HepG2 (cell line): ENCODE data around the gene CHAF1A. TPM values are rescaled to one million over a fixed set of nuclear protein-coding genes. Genes with fewer than 3 reads are reported as not detected.
A peak's percentile ranks its signal among the peaks of the same experiment; 100 is the strongest.

Experiments
- ATAC-seq: fragments of 200-7000 bp; cut with Tn5 transposase; 3 replicates; pipeline ENCODE4 v1.9.1; 2020; ENCODE audit warnings: mild to moderate bottlenecking, moderate library complexity
- BruUV-seq: library from RNA; stranded (reverse); fragments of 400-500 nt; replicated peaks from 2 replicates; lab custom pipeline; 2021; lab: Mats Ljungman, UMichigan
- CTCF ChIA-PET: fragments of 300-600 bp; formaldehyde crosslinking; extraction: SDS; loops from one replicate; lab custom pipeline; 2021; ENCODE audit warnings: low total read pairs, inconsistent platforms, low intra/inter-chr PET ratio; lab: Yijun Ruan, JAX
- POLR2A ChIA-PET: fragments of 350-600 bp; sonication (Branson Sonifier 250); formaldehyde crosslinking; loops from one replicate; lab custom pipeline; 2020; ENCODE audit warnings: antibody characterized with exemption, inconsistent platforms; lab: Yijun Ruan, JAX
- DNase-seq: peaks from one replicate; pipeline ENCODE4 v3.0.0-alpha.2; 2015; ENCODE audit warnings: low spot score
- FAIRE-seq: peaks from 3 replicates; lab custom pipeline; 2011; peaks lifted over from hg19 to GRCh38; lab: Jason Lieb, UNC
- H2AFZ ChIP-seq: one replicate; pipeline ENCODE4 v1.6.1; 2011; ENCODE audit warnings: low read length, inconsistent platforms
- H3K27ac ChIP-seq: fragments of 300-600 bp; 3 replicates; pipeline ENCODE4 v1.8.0; 2011; ENCODE audit warnings: mixed run types, mild to moderate bottlenecking, mixed read lengths, low read length, inconsistent platforms; ENCODE audit not compliant: insufficient read depth; ENCODE audit errors: extremely low read length
- H3K27me3 ChIP-seq, 2 experiments: fragments of 200-600 bp in 1 of 2; 2 replicates in 1 of 2; 3 replicates in 1 of 2; pipeline versions ENCODE4 v1.6.0 to v1.8.0; 2011; ENCODE audit warnings: low read length in 2 of 2, mild to moderate bottlenecking in 2 of 2, moderate library complexity in 2 of 2, inconsistent platforms in 1 of 2; ENCODE audit not compliant: insufficient read depth in 2 of 2, control insufficient read depth in 1 of 2
- H3K36me3 ChIP-seq, 2 experiments: fragments of 200-600 bp in 1 of 2; replicated peaks in 1 of 2; 2 replicates in 1 of 2; 3 replicates in 1 of 2; pipeline versions ENCODE4 v1.5.1 to v1.8.0; 2011; ENCODE audit warnings: low read length in 2 of 2, inconsistent platforms in 1 of 2; ENCODE audit not compliant: insufficient read depth in 2 of 2, control insufficient read depth in 1 of 2
- H3K4me1 ChIP-seq: 2 replicates; pipeline ENCODE4 v1.5.1; 2012; ENCODE audit warnings: low read length, inconsistent platforms; ENCODE audit not compliant: insufficient read depth
- H3K4me2 ChIP-seq: 2 replicates; pipeline ENCODE4 v1.6.0; 2011; ENCODE audit warnings: low read depth, low read length, inconsistent platforms
- H3K4me3 ChIP-seq, 3 experiments: fragments of 200-600 bp in 1 of 3; sonication (generic), shearing (Covaris generic) in 1 of 3; replicated peaks in 1 of 3; 2 replicates each; pipeline ENCODE4 v1.5.1; 2011 to 2016; ENCODE audit warnings: low read length in 3 of 3, inconsistent platforms in 2 of 3, low read depth in 2 of 3, mild to moderate bottlenecking in 2 of 3, control low read depth in 1 of 3, mixed read lengths in 1 of 3; ENCODE audit not compliant: insufficient read depth in 1 of 3
- H3K79me2 ChIP-seq: one replicate; pipeline ENCODE4 v1.6.1; 2011; ENCODE audit warnings: low read length, inconsistent platforms; ENCODE audit not compliant: insufficient read depth
- H3K9ac ChIP-seq: 2 replicates; pipeline ENCODE4 v1.6.0; 2011; ENCODE audit warnings: mild to moderate bottlenecking, low read depth, low read length, inconsistent platforms; ENCODE audit not compliant: insufficient read depth
- H3K9me3 ChIP-seq: 2 replicates; pipeline ENCODE4 v1.5.1; 2012; ENCODE audit warnings: mild to moderate bottlenecking, low read length
- H4K20me1 ChIP-seq: 2 replicates; pipeline ENCODE4 v1.6.0; 2011; ENCODE audit warnings: inconsistent platforms, mild to moderate bottlenecking, low read length, moderate library complexity; ENCODE audit not compliant: insufficient read depth
- ZNF33A ChIP-seq: sonication (generic); formaldehyde crosslinking; IDR thresholded peaks from 2 replicates; pipeline ENCODE4 v1.5.1; 2020; ENCODE audit warnings: missing genetic modification reagents, mild to moderate bottlenecking, moderate library complexity, borderline replicate concordance
- WGBS: methylation state at CpG from one replicate; pipeline ENCODE4 v1.1.6; 2017; ENCODE audit warnings: low lambda C conversion rate; 5-methylcytosine and 5-hydroxymethylcytosine counted together
- in situ Hi-C: cut with HindIII; loops from 2 replicates; pipeline ENCODE4 v1.10.0; 2017; ENCODE audit warnings: low pct_unique_long_range_greater_than_20kb; ENCODE audit not compliant: extremely low pct_ligation_motif_present
- intact Hi-C: fragments of 100-400 bp; cut with micrococcal nuclease; formaldehyde crosslinking; loops from one replicate; pipeline ENCODE4 v1.10.0; 2022; ENCODE audit not compliant: unreplicated experiment
- polyA plus RNA-seq, 8 experiments: library from polyadenylated mRNA; depleted of rRNA in 3 of 8; stranded (reverse) in 7 of 8; unstranded in 1 of 8; fragments of >200 nt; fragmentation: Illumina TruSeq in 4 of 8; extraction: Trizol in 4 of 8; gene quantifications; 2 replicates each; pipeline versions ENCODE4 v1.2.1 to v1.2.3, GENCODE V29; 2011 to 2016; ENCODE audit warnings: low read depth in 4 of 8, missing spikeins in 1 of 8, mixed read lengths in 1 of 8; ENCODE audit not compliant: insufficient read depth in 1 of 8
- total RNA-seq, 5 experiments: library from RNA; depleted of rRNA; stranded (reverse); fragments of >200 nt; fragmentation: Illumina TruSeq; extraction: Trizol; gene quantifications; 2 replicates each; pipeline ENCODE4 v1.2.3, GENCODE V29; 2016; ENCODE audit warnings: low read depth in 1 of 5
- TF ChIP-seq, protein P1 (sequence below): sonication (generic); formaldehyde crosslinking; IDR thresholded peaks from 2 replicates; pipeline ENCODE4 v1.5.1; 2020; ENCODE audit warnings: mild to moderate bottlenecking, missing genetic modification reagents, moderate library complexity
- TF ChIP-seq, protein P2 (sequence below): sonication (generic); formaldehyde crosslinking; IDR thresholded peaks from 2 replicates; pipeline ENCODE4 v1.8.0; 2023; ENCODE audit warnings: mild to moderate bottlenecking, missing genetic modification reagents

Gene CHAF1A
- total and polyA plus RNA-seq, 2 of the 13 experiments (the other 11 are each of a cell fraction or from before 2014, with no cell fraction given), result 11.0 to 34.8 TPM

DNA sequence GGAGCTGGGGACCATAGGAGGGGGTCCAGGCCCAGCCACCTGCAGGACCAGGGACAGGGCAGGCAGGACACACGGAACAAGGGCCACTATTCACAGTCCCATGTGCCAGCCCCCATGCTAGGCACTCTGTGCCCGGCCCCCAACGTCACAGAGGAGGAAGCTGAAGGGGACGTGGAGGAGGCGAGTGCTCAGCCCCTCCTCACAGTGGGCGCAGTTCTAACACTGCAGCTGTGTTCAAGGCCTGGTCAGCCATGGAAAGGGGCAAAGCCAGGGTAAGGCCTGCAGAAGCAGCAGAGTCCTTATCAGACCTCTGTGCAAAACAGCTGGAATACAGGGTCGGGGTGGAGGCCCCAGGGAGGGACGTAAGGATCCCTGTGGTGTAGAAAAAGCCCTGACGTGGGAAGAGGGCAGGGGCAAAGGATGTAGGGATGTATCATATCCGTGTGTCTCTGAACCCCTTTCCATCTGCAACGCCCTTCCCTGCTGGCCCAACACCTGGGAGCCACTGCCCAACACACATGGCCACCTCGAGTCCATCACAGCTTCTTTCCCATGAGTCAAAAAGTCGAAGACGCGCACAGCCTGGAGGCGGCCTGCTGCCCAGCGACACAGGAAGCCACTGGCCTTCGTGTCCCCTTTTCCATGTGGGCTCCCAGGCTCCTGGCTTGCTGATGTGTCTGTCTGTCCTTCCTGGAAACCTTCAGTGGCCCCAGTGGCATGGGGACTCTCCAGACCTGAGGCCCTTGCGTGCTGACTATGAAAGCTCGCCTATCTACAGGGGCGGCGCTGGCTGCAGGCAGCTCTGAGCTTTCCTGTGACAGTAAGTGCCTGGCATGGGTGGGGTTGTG lies 30.1 kb upstream of the CHAF1A start:
- CTCF ChIA-PET, result no interaction called here
- Histone ChIP-seq H3K9ac (no peak overlapping the region), H3K4me1 (peaks cover 40% of the 10 kb centered on the region), H3K9me3 (no peaks in the 10 kb centered on the region), H3K4me2 (no peak overlapping the region), H3K36me3 (peaks cover 10 to 26% of the 10 kb centered on the region in 2 experiments; a peak in 4 of 5 replicates), H4K20me1 (peaks cover 2% of the 10 kb centered on the region; the same call in 1 of the 2 replicates), H3K27ac (no peak overlapping the region), H3K27me3 (no peaks in the 10 kb centered on the region), H2AFZ (no peak overlapping the region), H3K79me2 (peaks cover 54% of the 10 kb centered on the region), H3K4me3 (no peak overlapping the region)
- 98% methylated on average over 11 of the region's 22 CpGs for WGBS
- TF ChIP-seq, protein P1, sequence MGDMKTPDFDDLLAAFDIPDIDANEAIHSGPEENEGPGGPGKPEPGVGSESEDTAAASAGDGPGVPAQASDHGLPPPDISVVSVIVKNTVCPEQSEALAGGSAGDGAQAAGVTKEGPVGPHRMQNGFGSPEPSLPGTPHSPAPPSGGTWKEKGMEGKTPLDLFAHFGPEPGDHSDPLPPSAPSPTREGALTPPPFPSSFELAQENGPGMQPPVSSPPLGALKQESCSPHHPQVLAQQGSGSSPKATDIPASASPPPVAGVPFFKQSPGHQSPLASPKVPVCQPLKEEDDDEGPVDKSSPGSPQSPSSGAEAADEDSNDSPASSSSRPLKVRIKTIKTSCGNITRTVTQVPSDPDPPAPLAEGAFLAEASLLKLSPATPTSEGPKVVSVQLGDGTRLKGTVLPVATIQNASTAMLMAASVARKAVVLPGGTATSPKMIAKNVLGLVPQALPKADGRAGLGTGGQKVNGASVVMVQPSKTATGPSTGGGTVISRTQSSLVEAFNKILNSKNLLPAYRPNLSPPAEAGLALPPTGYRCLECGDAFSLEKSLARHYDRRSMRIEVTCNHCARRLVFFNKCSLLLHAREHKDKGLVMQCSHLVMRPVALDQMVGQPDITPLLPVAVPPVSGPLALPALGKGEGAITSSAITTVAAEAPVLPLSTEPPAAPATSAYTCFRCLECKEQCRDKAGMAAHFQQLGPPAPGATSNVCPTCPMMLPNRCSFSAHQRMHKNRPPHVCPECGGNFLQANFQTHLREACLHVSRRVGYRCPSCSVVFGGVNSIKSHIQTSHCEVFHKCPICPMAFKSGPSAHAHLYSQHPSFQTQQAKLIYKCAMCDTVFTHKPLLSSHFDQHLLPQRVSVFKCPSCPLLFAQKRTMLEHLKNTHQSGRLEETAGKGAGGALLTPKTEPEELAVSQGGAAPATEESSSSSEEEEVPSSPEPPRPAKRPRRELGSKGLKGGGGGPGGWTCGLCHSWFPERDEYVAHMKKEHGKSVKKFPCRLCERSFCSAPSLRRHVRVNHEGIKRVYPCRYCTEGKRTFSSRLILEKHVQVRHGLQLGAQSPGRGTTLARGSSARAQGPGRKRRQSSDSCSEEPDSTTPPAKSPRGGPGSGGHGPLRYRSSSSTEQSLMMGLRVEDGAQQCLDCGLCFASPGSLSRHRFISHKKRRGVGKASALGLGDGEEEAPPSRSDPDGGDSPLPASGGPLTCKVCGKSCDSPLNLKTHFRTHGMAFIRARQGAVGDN (CRISPR knock-in tag), result peak; percentile 10; the same call in 1 of the 2 replicates
- TF ChIP-seq, protein P2, sequence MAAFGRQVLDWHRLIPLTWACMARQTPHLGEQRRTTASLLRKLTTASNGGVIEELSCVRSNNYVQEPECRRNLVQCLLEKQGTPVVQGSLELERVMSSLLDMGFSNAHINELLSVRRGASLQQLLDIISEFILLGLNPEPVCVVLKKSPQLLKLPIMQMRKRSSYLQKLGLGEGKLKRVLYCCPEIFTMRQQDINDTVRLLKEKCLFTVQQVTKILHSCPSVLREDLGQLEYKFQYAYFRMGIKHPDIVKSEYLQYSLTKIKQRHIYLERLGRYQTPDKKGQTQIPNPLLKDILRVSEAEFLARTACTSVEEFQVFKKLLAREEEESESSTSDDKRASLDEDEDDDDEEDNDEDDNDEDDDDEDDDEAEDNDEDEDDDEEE (CRISPR knock-in tag), result 0 out of 2 replicates have a peak, but pooled peaks have one; percentile 31
- TF ChIP-seq ZNF33A (CRISPR knock-in tag), result no peak
- no TSS peak for BruUV-seq
- DNase-seq (no peak), FAIRE-seq (no peak), ATAC-seq (no peak)
- in situ Hi-C loops (no loop called here), intact Hi-C loops (no loop called here)
- POLR2A ChIA-PET, result no interaction called here
